HepG2 (cell line): Measurements from ENCODE around the gene KRT10. TPM values are rescaled to one million over a fixed set of nuclear protein-coding genes. Genes with fewer than 3 reads are reported as not detected.
A peak's percentile ranks its signal among the peaks of the same experiment; 100 is the strongest.

Source experiments
- ATF1 ChIP-seq: IDR thresholded peaks from 2 replicates; pipeline ENCODE4 v1.6.1; 2016; ENCODE audit warnings: mild to moderate bottlenecking, control low read depth
- ATF7-NPFF ChIP-seq: sonication (generic); formaldehyde crosslinking; IDR thresholded peaks from 2 replicates; pipeline ENCODE4 v1.8.1; 2023; ENCODE audit warnings: mild to moderate bottlenecking, low read depth, missing genetic modification reagents, moderate library complexity
- CCDC6 ChIP-seq: sonication (generic); formaldehyde crosslinking; IDR thresholded peaks from 2 replicates; pipeline ENCODE4 v1.8.1; 2022; ENCODE audit warnings: mild to moderate bottlenecking, missing genetic modification reagents, moderate library complexity
- FOXA3 ChIP-seq: IDR thresholded peaks from 2 replicates; pipeline ENCODE4 v1.6.1; 2016; ENCODE audit warnings: missing genetic modification reagents, missing compliant biosample characterization
- GABPA ChIP-seq, 2 experiments: IDR thresholded peaks; 2 replicates each; pipeline ENCODE4 v1.6.1; 2011 to 2016; ENCODE audit warnings: low read depth in 2 of 2, low read length in 1 of 2, missing biosample characterization in 1 of 2, missing genetic modification characterization in 1 of 2
- HNF4G ChIP-seq, 2 experiments: sonication (generic) in 1 of 2; formaldehyde crosslinking in 1 of 2; IDR thresholded peaks; 2 replicates each; pipeline versions ENCODE4 v1.4.0 to v1.6.1; 2011 to 2020; ENCODE audit warnings: borderline replicate concordance in 2 of 2, low read depth in 2 of 2, mild to moderate bottlenecking in 2 of 2, low read length in 1 of 2, missing genetic modification reagents in 1 of 2, moderate library complexity in 1 of 2
- HOXA3 ChIP-seq: sonication (generic); formaldehyde crosslinking; IDR thresholded peaks from 2 replicates; pipeline ENCODE4 v1.5.0; 2020; ENCODE audit warnings: missing genetic modification reagents
- IKZF4 ChIP-seq: sonication (generic); formaldehyde crosslinking; IDR thresholded peaks from 2 replicates; pipeline ENCODE4 v1.5.1; 2020; ENCODE audit warnings: borderline replicate concordance, mild to moderate bottlenecking, low read depth, missing genetic modification reagents; ENCODE audit errors: not compliant biosample characterization
- MEIS2 ChIP-seq: sonication (generic); formaldehyde crosslinking; IDR thresholded peaks from 2 replicates; pipeline ENCODE4 v1.9.0; 2021; ENCODE audit warnings: mild to moderate bottlenecking, missing genetic modification reagents
- SALL1 ChIP-seq: sonication (generic); formaldehyde crosslinking; IDR thresholded peaks from 2 replicates; pipeline ENCODE4 v1.8.0; 2022; ENCODE audit warnings: mild to moderate bottlenecking, missing genetic modification reagents
- TOE1 ChIP-seq: sonication (generic); formaldehyde crosslinking; IDR thresholded peaks from 2 replicates; pipeline ENCODE4 v1.4.0; 2020; ENCODE audit warnings: mild to moderate bottlenecking, missing genetic modification reagents
- TOPORS ChIP-seq: sonication (generic); formaldehyde crosslinking; IDR thresholded peaks from 2 replicates; pipeline ENCODE4 v1.8.0; 2023; ENCODE audit warnings: mild to moderate bottlenecking, missing genetic modification reagents
- ZBTB43 ChIP-seq: sonication (generic); formaldehyde crosslinking; conservative IDR thresholded peaks from 2 replicates; pipeline ENCODE4 v1.4.0; 2020; ENCODE audit warnings: missing genetic modification reagents
- ZFP36L1 ChIP-seq: sonication (generic); formaldehyde crosslinking; IDR thresholded peaks from 2 replicates; pipeline ENCODE4 v1.8.0; 2022; ENCODE audit warnings: mild to moderate bottlenecking, missing genetic modification reagents, moderate library complexity
- ZFP36L2 ChIP-seq: sonication (generic); formaldehyde crosslinking; IDR thresholded peaks from 2 replicates; pipeline ENCODE4 v1.4.0; 2020; ENCODE audit warnings: missing genetic modification reagents
- ZNF329 ChIP-seq: sonication (generic); formaldehyde crosslinking; IDR thresholded peaks from 2 replicates; pipeline ENCODE4 v1.9.0; 2021; ENCODE audit warnings: low read depth, mild to moderate bottlenecking, missing genetic modification reagents
- ZNF337 ChIP-seq: sonication (generic); formaldehyde crosslinking; IDR thresholded peaks from 2 replicates; pipeline ENCODE4 v1.5.1; 2020; ENCODE audit warnings: missing genetic modification reagents, low read depth, mild to moderate bottlenecking, borderline replicate concordance
- ZNF343 ChIP-seq: sonication (generic); formaldehyde crosslinking; IDR thresholded peaks from 2 replicates; pipeline ENCODE4 v1.4.0; 2020; ENCODE audit warnings: mild to moderate bottlenecking, missing genetic modification reagents
- ZNF639 ChIP-seq: conservative IDR thresholded peaks from 2 replicates; pipeline ENCODE4 v1.6.1; 2018; ENCODE audit warnings: missing genetic modification reagents
- ZSCAN9 ChIP-seq: IDR thresholded peaks from 2 replicates; pipeline ENCODE4 v1.6.1; 2016; ENCODE audit warnings: borderline replicate concordance
- polyA plus RNA-seq, 8 experiments: library from polyadenylated mRNA; depleted of rRNA in 3 of 8; stranded (reverse) in 7 of 8; unstranded in 1 of 8; fragments of >200 nt; fragmentation: Illumina TruSeq in 4 of 8; extraction: Trizol in 4 of 8; gene quantifications; 2 replicates each; pipeline versions ENCODE4 v1.2.1 to v1.2.3, GENCODE V29; 2011 to 2016; ENCODE audit warnings: low read depth in 4 of 8, missing spikeins in 1 of 8, mixed read lengths in 1 of 8; ENCODE audit not compliant: insufficient read depth in 1 of 8
- total RNA-seq, 5 experiments: library from RNA; depleted of rRNA; stranded (reverse); fragments of >200 nt; fragmentation: Illumina TruSeq; extraction: Trizol; gene quantifications; 2 replicates each; pipeline ENCODE4 v1.2.3, GENCODE V29; 2016; ENCODE audit warnings: low read depth in 1 of 5
- TF ChIP-seq, protein P1 (sequence below): sonication (generic); formaldehyde crosslinking; IDR thresholded peaks from 2 replicates; pipeline ENCODE4 v1.8.1; 2023; ENCODE audit warnings: missing genetic modification reagents, inconsistent platforms, borderline replicate concordance
- TF ChIP-seq, protein P2 (sequence below): sonication (generic); formaldehyde crosslinking; IDR thresholded peaks from 2 replicates; pipeline ENCODE4 v1.8.1; 2022; ENCODE audit warnings: mild to moderate bottlenecking, missing genetic modification reagents

Gene KRT10
- total and polyA plus RNA-seq, 2 of the 13 experiments (the other 11 are each of a cell fraction or from before 2014, with no cell fraction given) = 25.1 to 27.5 TPM

DNA sequence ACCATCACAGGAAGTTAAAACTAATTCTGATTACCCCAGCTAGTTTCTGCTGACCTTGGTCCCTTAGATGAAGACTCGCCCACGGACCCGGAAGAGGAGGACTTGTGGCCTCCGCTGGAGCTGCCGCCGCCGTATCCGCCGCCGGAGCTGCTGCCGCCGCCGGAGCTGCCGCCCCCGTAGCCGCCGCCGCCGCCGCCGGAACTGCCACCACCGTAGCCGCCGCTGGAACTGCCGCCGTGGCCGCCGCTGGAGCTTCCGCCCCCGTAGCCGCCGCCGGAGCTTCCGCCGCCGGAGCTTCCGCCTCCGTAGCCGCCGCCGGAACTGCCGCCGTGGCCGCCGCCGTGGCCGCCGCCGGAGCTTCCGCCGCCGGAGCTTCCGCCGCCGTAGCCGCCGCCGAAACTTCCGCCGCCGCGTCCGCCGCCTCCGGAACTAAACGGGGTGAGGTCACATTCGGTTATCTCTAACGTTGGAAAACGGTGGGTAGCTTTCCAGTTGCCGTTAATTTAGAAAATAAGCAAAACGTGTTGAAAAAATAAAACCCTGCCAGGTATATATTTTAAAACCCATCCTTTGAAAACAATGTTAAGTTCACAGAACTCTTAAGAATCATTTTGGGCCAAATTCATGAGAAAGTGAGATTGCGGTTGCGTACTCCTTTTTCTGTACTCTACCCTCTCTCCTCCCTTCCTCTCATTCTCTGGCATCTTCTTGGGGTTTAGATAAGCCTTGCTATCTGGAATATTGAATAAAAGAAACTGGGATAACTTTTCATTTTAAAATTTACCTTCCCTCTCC is 3.5 kb downstream of the KRT10 start (continued):
- peak; percentile 54 for TF ChIP-seq IKZF4 (CRISPR knock-in tag)
- 0 out of 2 replicates have a peak, but pooled peaks have one; percentile 9 for TF ChIP-seq HNF4G (IDR thresholded peaks at IDR 0.05; ENCODE audit: borderline replicate concordance, low read depth, low read length)
- no peak for TF ChIP-seq HNF4G (CRISPR knock-in tag; IDR thresholded peaks at IDR 0.05; ENCODE audit: borderline replicate concordance, low read depth)
- TF ChIP-seq HOXA3 (CRISPR knock-in tag) = peak; percentile 83
- TF ChIP-seq ZNF337 = no peak
- TF ChIP-seq TOE1 = no peak
- TF ChIP-seq ZSCAN9 (CRISPR knock-in tag) = no peak; the same call in 1 of the 2 replicates
- TF ChIP-seq CCDC6 (CRISPR knock-in tag) = peak; percentile 78
- TF ChIP-seq SALL1 = peak; percentile 70
- no peak; the same call in 1 of the 2 replicates for TF ChIP-seq MEIS2
- TF ChIP-seq, protein P1, sequence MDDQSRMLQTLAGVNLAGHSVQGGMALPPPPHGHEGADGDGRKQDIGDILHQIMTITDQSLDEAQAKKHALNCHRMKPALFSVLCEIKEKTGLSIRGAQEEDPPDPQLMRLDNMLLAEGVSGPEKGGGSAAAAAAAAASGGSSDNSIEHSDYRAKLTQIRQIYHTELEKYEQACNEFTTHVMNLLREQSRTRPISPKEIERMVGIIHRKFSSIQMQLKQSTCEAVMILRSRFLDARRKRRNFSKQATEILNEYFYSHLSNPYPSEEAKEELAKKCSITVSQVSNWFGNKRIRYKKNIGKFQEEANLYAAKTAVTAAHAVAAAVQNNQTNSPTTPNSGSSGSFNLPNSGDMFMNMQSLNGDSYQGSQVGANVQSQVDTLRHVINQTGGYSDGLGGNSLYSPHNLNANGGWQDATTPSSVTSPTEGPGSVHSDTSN (CRISPR knock-in tag) = 0 out of 2 replicates have a peak, but pooled peaks have one; percentile 30
- TF ChIP-seq GABPA (IDR thresholded peaks at IDR 0.05; ENCODE audit: low read depth, low read length) = peak; percentile 96
- TF ChIP-seq GABPA (CRISPR knock-in tag; IDR thresholded peaks at IDR 0.05; ENCODE audit: low read depth) = peak; percentile 88
- TF ChIP-seq ZBTB43 (CRISPR knock-in tag) = no peak
- TF ChIP-seq ZNF343 (CRISPR knock-in tag) = no peak
- TF ChIP-seq ZNF639 (CRISPR knock-in tag) = peak; percentile 99
- 0 out of 2 replicates have a peak, but pooled peaks have one; percentile 34 for TF ChIP-seq ZNF329
- TF ChIP-seq ZFP36L2 (CRISPR knock-in tag) = no peak
- 0 out of 2 replicates have a peak, but pooled peaks have one; percentile 42 for TF ChIP-seq ZFP36L1 (CRISPR knock-in tag)
- no peak for TF ChIP-seq FOXA3
- TF ChIP-seq ATF7-NPFF = peak; percentile 45; the same call in 1 of the 2 replicates
- no peak for TF ChIP-seq TOPORS (CRISPR knock-in tag)
- TF ChIP-seq ATF1 = no peak
- TF ChIP-seq, protein P2, sequence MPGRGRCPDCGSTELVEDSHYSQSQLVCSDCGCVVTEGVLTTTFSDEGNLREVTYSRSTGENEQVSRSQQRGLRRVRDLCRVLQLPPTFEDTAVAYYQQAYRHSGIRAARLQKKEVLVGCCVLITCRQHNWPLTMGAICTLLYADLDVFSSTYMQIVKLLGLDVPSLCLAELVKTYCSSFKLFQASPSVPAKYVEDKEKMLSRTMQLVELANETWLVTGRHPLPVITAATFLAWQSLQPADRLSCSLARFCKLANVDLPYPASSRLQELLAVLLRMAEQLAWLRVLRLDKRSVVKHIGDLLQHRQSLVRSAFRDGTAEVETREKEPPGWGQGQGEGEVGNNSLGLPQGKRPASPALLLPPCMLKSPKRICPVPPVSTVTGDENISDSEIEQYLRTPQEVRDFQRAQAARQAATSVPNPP (CRISPR knock-in tag) = peak; percentile 63; the same call in 1 of the 2 replicates
